ENCODE results near the gene PRDM9. TPM values are rescaled to one million over a fixed set of nuclear protein-coding genes. Genes with fewer than 3 reads are reported as not detected.
"Not testable (repeated sequence)": the region's sequence is repeated elsewhere in the genome, so short reads cannot be mapped to it uniquely, and the experiment has no call there.

PRDM9 gene
- total RNA-seq, 4 donors from 2014 or later: not detected

DNA sequence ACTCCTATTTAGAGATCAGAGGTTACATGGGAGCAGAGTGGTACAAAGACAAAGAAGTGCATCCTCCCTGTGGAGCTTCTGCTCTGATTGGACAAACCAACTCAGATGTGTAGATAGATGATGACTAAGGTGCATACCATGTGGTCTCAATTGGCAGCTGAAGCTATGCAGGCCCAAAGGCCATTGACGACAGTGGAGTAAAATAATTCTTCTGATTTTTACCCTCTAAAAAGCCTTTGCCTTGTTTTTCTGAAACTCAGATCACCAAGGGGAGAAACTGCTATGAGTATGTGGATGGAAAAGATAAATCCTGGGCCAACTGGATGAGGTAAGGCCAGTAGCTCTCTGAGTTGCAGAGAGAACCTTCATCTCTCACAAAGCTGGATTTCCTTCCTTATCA is 15.6 kb downstream of the PRDM9 start:
- DNase-seq: no peak
- TF ChIP-seq, protein P1, sequence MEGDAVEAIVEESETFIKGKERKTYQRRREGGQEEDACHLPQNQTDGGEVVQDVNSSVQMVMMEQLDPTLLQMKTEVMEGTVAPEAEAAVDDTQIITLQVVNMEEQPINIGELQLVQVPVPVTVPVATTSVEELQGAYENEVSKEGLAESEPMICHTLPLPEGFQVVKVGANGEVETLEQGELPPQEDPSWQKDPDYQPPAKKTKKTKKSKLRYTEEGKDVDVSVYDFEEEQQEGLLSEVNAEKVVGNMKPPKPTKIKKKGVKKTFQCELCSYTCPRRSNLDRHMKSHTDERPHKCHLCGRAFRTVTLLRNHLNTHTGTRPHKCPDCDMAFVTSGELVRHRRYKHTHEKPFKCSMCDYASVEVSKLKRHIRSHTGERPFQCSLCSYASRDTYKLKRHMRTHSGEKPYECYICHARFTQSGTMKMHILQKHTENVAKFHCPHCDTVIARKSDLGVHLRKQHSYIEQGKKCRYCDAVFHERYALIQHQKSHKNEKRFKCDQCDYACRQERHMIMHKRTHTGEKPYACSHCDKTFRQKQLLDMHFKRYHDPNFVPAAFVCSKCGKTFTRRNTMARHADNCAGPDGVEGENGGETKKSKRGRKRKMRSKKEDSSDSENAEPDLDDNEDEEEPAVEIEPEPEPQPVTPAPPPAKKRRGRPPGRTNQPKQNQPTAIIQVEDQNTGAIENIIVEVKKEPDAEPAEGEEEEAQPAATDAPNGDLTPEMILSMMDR (IDR thresholded peaks at IDR 0.05): no peak
- no peaks in the 10 kb centered on the region for H3K4me1 ChIP-seq
- no peak overlapping the region for H3K4me3 ChIP-seq
- no peaks in the 10 kb centered on the region for H3K36me3 ChIP-seq
- H3K27me3 ChIP-seq: no peaks in the 10 kb centered on the region
- H3K27ac ChIP-seq: no peak overlapping the region
- no peaks in the 10 kb centered on the region for H3K9me3 ChIP-seq

DNA sequence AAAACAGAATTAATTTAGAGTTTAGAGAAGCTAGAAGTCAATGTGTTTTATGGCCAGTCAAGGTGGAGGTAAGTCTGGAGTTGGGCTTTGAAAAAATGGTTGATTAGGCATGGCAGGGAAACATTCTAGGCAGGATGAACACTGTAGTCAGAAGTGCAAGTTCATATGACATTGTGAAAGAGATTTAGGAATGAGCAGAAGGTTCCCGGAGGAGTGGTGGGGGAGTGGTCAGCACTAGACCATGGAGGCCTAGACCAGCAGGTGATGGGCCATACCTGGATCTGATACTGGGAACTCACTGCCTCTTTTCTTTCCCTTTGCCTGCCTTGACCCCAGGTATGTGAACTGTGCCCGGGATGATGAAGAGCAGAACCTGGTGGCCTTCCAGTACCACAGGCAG is 16.6 kb downstream of the PRDM9 start:
- no peaks in the 10 kb centered on the region for H3K4me1 ChIP-seq
- H3K27me3 ChIP-seq: no peaks in the 10 kb centered on the region
- H3K4me3 ChIP-seq: no peak overlapping the region
- no peaks in the 10 kb centered on the region for H3K9me3 ChIP-seq
- no peaks in the 10 kb centered on the region for H3K36me3 ChIP-seq
- TF ChIP-seq POLR2A (IDR thresholded peaks at IDR 0.05): no peak
- TF ChIP-seq, protein P1 (IDR thresholded peaks at IDR 0.05): no peak
- H3K27ac ChIP-seq: no peak overlapping the region
- no peak for DNase-seq

DNA sequence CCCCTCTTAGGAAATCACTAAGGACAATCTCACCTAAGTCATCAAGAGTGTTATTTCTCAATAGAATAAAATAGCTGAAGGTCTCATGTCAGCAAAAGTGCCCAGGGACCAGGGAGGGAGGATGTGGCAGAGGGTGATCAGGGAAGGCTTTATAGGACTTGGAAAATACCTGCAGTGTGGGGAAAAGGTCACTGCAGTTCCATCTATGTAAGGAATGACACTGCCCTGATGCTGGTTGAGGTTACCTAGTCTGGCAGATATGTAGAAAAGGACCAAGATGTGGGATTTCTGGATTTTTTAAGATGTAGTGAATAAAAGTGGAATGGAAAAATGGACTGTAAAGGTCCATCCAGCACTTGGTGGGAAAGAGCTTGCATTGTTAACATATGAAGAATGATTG is 18.3 kb downstream of the PRDM9 start:
- DNase-seq: no peak
- Histone ChIP-seq H3K4me1 (no peaks in the 10 kb centered on the region), H3K27ac (no peak overlapping the region), H3K36me3 (no peaks in the 10 kb centered on the region), H3K27me3 (no peaks in the 10 kb centered on the region), H3K4me3 (no peak overlapping the region), H3K9me3 (no peaks in the 10 kb centered on the region)
- TF ChIP-seq POLR2A (IDR thresholded peaks at IDR 0.05): no peak
- TF ChIP-seq, protein P1 (IDR thresholded peaks at IDR 0.05): no peak

DNA sequence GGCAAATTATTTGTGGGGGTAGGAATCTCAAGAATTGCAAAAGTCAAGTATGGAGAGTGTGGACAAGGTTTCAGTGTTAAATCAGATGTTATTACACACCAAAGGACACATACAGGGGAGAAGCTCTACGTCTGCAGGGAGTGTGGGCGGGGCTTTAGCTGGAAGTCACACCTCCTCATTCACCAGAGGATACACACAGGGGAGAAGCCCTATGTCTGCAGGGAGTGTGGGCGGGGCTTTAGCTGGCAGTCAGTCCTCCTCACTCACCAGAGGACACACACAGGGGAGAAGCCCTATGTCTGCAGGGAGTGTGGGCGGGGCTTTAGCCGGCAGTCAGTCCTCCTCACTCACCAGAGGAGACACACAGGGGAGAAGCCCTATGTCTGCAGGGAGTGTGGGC is 19.2 kb downstream of the PRDM9 start:
- H3K27me3 ChIP-seq, H3K4me3 ChIP-seq, H3K9me3 ChIP-seq, H3K27ac ChIP-seq, H3K4me1 ChIP-seq, H3K36me3 ChIP-seq, DNase-seq: not testable (repeated sequence)

DNA sequence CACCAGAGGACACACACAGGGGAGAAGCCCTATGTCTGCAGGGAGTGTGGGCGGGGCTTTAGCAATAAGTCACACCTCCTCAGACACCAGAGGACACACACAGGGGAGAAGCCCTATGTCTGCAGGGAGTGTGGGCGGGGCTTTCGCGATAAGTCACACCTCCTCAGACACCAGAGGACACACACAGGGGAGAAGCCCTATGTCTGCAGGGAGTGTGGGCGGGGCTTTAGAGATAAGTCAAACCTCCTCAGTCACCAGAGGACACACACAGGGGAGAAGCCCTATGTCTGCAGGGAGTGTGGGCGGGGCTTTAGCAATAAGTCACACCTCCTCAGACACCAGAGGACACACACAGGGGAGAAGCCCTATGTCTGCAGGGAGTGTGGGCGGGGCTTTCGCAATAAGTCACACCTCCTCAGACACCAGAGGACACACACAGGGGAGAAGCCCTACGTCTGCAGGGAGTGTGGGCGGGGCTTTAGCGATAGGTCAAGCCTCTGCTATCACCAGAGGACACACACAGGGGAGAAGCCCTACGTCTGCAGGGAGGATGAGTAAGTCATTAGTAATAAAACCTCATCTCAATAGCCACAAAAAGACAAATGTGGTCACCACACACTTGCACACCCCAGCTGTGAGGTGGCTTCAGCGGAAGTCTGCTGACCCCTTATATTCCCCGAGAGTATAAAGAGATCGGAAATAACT is 20.0 kb downstream of the PRDM9 start:
- H3K27me3 ChIP-seq, H3K4me3 ChIP-seq, DNase-seq: not testable (repeated sequence)

DNA sequence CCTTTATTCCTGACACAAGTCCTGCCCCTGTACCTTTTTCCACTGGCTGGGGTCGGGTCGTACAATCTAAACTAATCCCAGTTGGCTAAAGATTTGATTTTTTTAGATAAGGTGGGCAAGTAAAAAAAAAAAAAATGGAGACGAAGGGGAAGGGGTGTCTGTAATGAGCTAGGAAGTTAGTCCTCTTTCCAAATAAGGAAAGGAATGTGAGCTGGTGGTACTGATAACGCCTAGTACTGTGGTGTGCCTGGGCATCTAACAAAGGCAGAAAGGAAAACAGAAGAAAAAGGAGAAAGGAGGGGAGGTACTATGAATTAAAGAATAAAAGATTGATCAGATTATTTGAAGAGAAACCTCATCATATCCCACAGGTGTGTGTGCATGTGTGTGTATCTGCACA is 21.3 kb downstream of the PRDM9 start:
- H3K36me3 ChIP-seq: no peaks in the 10 kb centered on the region
- H3K4me1 ChIP-seq: no peaks in the 10 kb centered on the region
- H3K4me3 ChIP-seq: no peak overlapping the region
- no peak overlapping the region for H3K27ac ChIP-seq
- DNase-seq: no peak
- H3K9me3 ChIP-seq: no peaks in the 10 kb centered on the region
- TF ChIP-seq POLR2A (IDR thresholded peaks at IDR 0.05): no peak
- TF ChIP-seq, protein P1 (IDR thresholded peaks at IDR 0.05): no peak
- H3K27me3 ChIP-seq: no peaks in the 10 kb centered on the region

More for the DNA sequence above, 20.0 kb downstream of the PRDM9 start:
- not testable (repeated sequence) for H3K27ac ChIP-seq, H3K36me3 ChIP-seq, H3K4me1 ChIP-seq, H3K9me3 ChIP-seq

DNA sequence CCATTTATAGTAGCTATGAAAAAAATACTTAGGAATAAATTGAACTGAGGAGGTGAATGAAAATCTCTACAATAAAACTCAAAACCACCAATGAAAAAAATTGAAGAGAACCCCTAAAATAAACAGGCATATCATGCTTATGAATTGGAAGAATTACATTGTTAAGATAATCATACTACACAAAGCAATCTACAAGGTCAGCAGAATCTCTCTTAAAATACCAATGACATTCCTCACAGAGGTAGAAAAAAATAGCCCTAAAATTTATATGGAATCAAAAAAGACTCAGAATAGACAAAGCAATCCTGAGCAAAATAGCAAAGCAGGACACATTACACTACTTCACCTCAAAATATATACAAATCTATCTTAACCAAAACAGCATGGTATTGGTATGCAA is 23.2 kb downstream of the PRDM9 start:
- no peaks in the 10 kb centered on the region for H3K36me3 ChIP-seq
- H3K9me3 ChIP-seq: no peaks in the 10 kb centered on the region
- TF ChIP-seq POLR2A (IDR thresholded peaks at IDR 0.05): no peak
- H3K27ac ChIP-seq: no peak overlapping the region
- H3K4me1 ChIP-seq: no peaks in the 10 kb centered on the region
- H3K4me3 ChIP-seq: no peak overlapping the region
- no peak for DNase-seq
- no peaks in the 10 kb centered on the region for H3K27me3 ChIP-seq
